ENCODE measurements around the gene TFF2. TPM values are rescaled to one million over a fixed set of nuclear protein-coding genes. Genes with fewer than 3 reads are reported as not detected.

TFF2 gene
- total RNA-seq, 2 experiments from 2014 or later, result not detected

- H3K9me3 Mint-ChIP-seq, result no peaks in the 10 kb centered on the region
- H3K27me3 Mint-ChIP-seq, result no peaks in the 10 kb centered on the region
- Histone ChIP-seq H3K4me3 (ENCODE audit: low read length) (no peak overlapping the region), H3K27me3 (ENCODE audit: control insufficient read depth in 1 of 2, insufficient read depth in 2 of 2, low read length in 2 of 2) (no peaks in the 10 kb centered on the region), H3K4me1 (ENCODE audit: insufficient read depth, low read length) (peaks cover 6% of the 10 kb centered on the region), H3K9me3 (ENCODE audit: control insufficient read depth in 1 of 2, insufficient read depth in 1 of 2, low read length in 2 of 2) (no peaks in the 10 kb centered on the region), H3K27ac (ENCODE audit: low read depth in 1 of 2, low read length in 2 of 2) (no peak overlapping the region), H3K36me3 (ENCODE audit: insufficient read depth, low read length) (peaks cover 39% of the 10 kb centered on the region)
- H3K36me3 Mint-ChIP-seq (ENCODE audit: low read depth), result peaks cover 40% of the 10 kb centered on the region
- H3K4me3 Mint-ChIP-seq, result no peak overlapping the region
- no peak for DNase-seq
- peaks cover 19% of the 10 kb centered on the region for H3K4me1 Mint-ChIP-seq (ENCODE audit: low read depth)
- ATAC-seq (ENCODE audit: poor library complexity), result no peak
- intact Hi-C loops (cut with DNase I, micrococcal nuclease), result no loop called here
- no peak for TF ChIP-seq CTCF (IDR thresholded peaks at IDR 0.05)
- CTCF ChIA-PET, result interaction anchor here (1.5 kb wide), 1 partner anchor 132 kb away, joined by 3 read pairs; no protein-coding TSS in a partner anchor
- H3K27ac Mint-ChIP-seq, result no peak overlapping the region
- POLR2A ChIA-PET, result no interaction called here
These were observed 54.3 kb downstream of the TFF2 start for GRCh38 chr21:42296501-42296900.

Other genes starting within 250 kb of the TFF2 start
- 100 to 1,000 TPM; 109 to 116 TPM for gene ABCG1, start 131.9 kb downstream of the TFF2 start, total RNA-seq
- gene TFF3, start 35.6 kb downstream of the TFF2 start, total RNA-seq, result not detected
- gene TFF1, start 15.5 kb upstream of the TFF2 start, total RNA-seq, result not detected
- gene TMPRSS3, start 45.1 kb upstream of the TFF2 start, total RNA-seq, result 1 to 10 TPM; 1.5 TPM
- 10 to 100 TPM; 59.7 to 60.8 TPM for gene UBASH3A, start 52.9 kb upstream of the TFF2 start, total RNA-seq
- gene RSPH1, start 145.2 kb upstream of the TFF2 start, total RNA-seq, result under 1 TPM; 0.34 to 0.38 TPM
- gene SLC37A1, start 162.9 kb upstream of the TFF2 start, total RNA-seq, result 10 to 100 TPM; 16.4 to 16.7 TPM

Measured in CD4-positive, alpha-beta T cell (primary cell).